Measurements from ENCODE around the gene CSRNP3. TPM values are rescaled to one million over a fixed set of nuclear protein-coding genes. Genes with fewer than 3 reads are reported as not detected.

Gene CSRNP3
- total and polyA plus RNA-seq, 10 of the 15 experiments (the other 5 are each of a cell fraction or from before 2014, with no cell fraction given): 0.03 to 5.2 (median 0.11) TPM; not detected in 1

DNA sequence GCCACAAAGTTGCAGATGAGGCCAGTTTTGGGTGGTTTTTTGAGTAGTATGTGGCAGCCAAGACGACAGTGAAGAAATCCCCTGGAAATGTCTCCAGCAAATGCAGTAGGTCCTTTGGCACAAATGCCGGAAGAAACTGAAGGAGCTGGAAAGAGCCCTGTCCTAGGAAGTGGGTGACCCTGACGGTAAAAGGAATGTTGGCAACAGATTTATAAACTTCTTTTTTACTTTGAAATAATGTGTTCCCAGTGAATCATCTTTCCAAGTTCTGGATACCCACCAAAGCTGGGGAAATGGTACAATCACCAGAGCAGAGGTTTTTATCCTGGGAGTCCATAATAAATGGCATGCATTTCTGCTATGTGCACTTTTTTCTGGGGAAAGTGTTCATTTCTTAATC lies 112.9 kb downstream of the CSRNP3 start (continued):
- TF ChIP-seq, protein P1, sequence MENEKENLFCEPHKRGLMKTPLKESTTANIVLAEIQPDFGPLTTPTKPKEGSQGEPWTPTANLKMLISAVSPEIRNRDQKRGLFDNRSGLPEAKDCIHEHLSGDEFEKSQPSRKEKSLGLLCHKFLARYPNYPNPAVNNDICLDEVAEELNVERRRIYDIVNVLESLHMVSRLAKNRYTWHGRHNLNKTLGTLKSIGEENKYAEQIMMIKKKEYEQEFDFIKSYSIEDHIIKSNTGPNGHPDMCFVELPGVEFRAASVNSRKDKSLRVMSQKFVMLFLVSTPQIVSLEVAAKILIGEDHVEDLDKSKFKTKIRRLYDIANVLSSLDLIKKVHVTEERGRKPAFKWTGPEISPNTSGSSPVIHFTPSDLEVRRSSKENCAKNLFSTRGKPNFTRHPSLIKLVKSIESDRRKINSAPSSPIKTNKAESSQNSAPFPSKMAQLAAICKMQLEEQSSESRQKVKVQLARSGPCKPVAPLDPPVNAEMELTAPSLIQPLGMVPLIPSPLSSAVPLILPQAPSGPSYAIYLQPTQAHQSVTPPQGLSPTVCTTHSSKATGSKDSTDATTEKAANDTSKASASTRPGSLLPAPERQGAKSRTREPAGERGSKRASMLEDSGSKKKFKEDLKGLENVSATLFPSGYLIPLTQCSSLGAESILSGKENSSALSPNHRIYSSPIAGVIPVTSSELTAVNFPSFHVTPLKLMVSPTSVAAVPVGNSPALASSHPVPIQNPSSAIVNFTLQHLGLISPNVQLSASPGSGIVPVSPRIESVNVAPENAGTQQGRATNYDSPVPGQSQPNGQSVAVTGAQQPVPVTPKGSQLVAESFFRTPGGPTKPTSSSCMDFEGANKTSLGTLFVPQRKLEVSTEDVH (IDR thresholded peaks at IDR 0.05; ENCODE audit: low read depth, partially characterized antibody): no peak
- no peak for TF ChIP-seq NR2F1 (conservative IDR thresholded peaks at IDR 0.05)

DNA sequence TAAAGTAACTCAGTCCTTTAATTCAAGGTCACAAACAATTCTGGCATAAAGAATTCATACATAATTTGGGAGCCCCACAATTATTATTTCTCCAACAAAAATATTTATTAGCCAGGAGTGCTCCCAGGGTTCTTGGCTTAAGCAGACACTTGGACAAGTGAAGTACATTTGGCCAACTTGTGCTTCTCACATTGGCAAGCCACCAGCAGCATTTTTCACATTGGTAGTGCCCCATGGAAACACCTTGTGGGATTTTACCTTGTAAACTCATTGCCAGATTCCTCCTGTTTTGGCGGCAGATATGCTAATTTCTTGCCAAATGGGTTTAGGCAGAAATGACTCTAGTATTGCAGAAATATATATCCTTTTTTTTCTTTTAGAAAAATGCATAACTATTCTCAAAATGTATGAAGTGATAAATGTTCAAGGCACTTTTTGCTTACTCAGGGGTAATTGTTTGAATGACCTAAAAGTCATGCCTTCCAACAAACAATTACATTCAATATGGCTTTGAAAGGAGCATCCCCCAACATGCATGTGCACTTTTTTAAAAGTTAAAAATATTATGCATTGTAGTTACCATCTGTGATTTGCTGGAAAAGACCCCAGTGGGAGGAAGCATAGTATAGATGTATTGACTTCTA lies 113.5 kb downstream of the CSRNP3 start:
- Histone ChIP-seq H3K9me3 (replicated peaks; ENCODE audit: control insufficient read depth, insufficient read depth, low read length) (no peaks in the 10 kb centered on the region), H3K9ac (ENCODE audit: control insufficient read depth, insufficient read depth, low read length) (no peak overlapping the region), H4K20me1 (ENCODE audit: control insufficient read depth, insufficient read depth) (no peaks in the 10 kb centered on the region), H3K36me3 (ENCODE audit: control insufficient read depth in 2 of 2, insufficient read depth in 2 of 2, low read length in 1 of 2) (no peaks in the 10 kb centered on the region), H3K79me2 (ENCODE audit: control insufficient read depth, insufficient read depth, low read length) (no peaks in the 10 kb centered on the region), H3K27ac (ENCODE audit: control insufficient read depth, insufficient read depth) (no peak overlapping the region), H2AFZ (ENCODE audit: control insufficient read depth, low read depth, low read length) (no peak overlapping the region), H3K4me2 (ENCODE audit: control insufficient read depth, insufficient read depth) (no peak overlapping the region), H3K4me1 (ENCODE audit: control insufficient read depth, insufficient read depth, low read length) (peaks cover 5% of the 10 kb centered on the region; the same call in 1 of the 2 replicates), H3K27me3 (replicated peaks in 1 of 2; ENCODE audit: control insufficient read depth in 2 of 2, insufficient read depth in 2 of 2, low read length in 1 of 2) (peaks cover 0 to 2% of the 10 kb centered on the region in 2 experiments; a peak in 1 of 4 replicates), H3K4me3 (no peak overlapping the region)
- DNase-seq (ENCODE audit: low read depth, low spot score) (no peak), ATAC-seq (no peak), FAIRE-seq (no peak)
- no TSS peak for BruUV-seq (replicated peaks)
- RAD21 ChIA-PET (ENCODE audit: unreplicated experiment): no interaction called here
- intact Hi-C loops (cut with micrococcal nuclease; ENCODE audit: unreplicated experiment): no loop called here
- in situ Hi-C loops (cut with MboI): no loop called here
- no peak for TF ChIP-seq PML (IDR thresholded peaks at IDR 0.05; ENCODE audit: low read length)
- TF ChIP-seq TCF12 (IDR thresholded peaks at IDR 0.05; ENCODE audit: low read depth, low read length): no peak
- no peak for TF ChIP-seq CEBPB (IDR thresholded peaks at IDR 0.05; ENCODE audit: borderline replicate concordance in 1 of 2, low read depth in 2 of 2, low read length in 2 of 2)
- TF ChIP-seq TAF1 (IDR thresholded peaks at IDR 0.05; ENCODE audit: borderline replicate concordance, low read depth, low read length): no peak
- TF ChIP-seq IKZF1 (conservative IDR thresholded peaks at IDR 0.05): no peak
- TF ChIP-seq MTA2 (IDR thresholded peaks at IDR 0.05; ENCODE audit: low read depth): no peak
- TF ChIP-seq FOXM1 (IDR thresholded peaks at IDR 0.05; ENCODE audit: low read depth, low read length): no peak
- TF ChIP-seq, protein P2, sequence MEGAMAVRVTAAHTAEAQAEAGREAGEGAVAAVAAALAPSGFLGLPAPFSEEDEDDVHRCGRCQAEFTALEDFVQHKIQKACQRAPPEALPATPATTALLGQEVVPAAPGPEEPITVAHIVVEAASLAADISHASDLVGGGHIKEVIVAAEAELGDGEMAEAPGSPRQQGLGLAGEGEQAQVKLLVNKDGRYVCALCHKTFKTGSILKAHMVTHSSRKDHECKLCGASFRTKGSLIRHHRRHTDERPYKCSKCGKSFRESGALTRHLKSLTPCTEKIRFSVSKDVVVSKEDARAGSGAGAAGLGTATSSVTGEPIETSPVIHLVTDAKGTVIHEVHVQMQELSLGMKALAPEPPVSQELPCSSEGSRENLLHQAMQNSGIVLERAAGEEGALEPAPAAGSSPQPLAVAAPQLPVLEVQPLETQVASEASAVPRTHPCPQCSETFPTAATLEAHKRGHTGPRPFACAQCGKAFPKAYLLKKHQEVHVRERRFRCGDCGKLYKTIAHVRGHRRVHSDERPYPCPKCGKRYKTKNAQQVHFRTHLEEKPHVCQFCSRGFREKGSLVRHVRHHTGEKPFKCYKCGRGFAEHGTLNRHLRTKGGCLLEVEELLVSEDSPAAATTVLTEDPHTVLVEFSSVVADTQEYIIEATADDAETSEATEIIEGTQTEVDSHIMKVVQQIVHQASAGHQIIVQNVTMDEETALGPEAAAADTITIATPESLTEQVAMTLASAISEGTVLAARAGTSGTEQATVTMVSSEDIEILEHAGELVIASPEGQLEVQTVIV (IDR thresholded peaks at IDR 0.05; ENCODE audit: borderline replicate concordance, partially characterized antibody): no peak
- CTCF ChIA-PET: interaction anchor here (2.5 kb wide), 1 partner anchor 8 kb away, joined by 12 read pairs; no protein-coding TSS in a partner anchor
- 5% methylated on average over 1 of the region's 1 CpG for WGBS (ENCODE audit: insufficient coverage, insufficient replicate concordance, low lambda C conversion rate, missing lambda C conversion rate)
- POLR2A ChIA-PET: no interaction called here
- SMC1A ChIA-PET (ENCODE audit: uncharacterized antibody, unreplicated experiment): interaction anchor here (2.6 kb wide), 1 partner anchor 13 kb away, joined by 12 read pairs; no protein-coding TSS in a partner anchor

All from GM12878 (cell line).